NCI-H510A treated with DMSO at 0.1 percent for 48 hours (cell line): Measurements from ENCODE around the gene DRD2.

Experiments
- DNase-seq: peaks from one replicate; lab custom pipeline; 2025; lab: John Stamatoyannopoulos, UW

Gene DRD2

GRCh38 chr11:113398669-113399430 lies 76.3 kb downstream of the DRD2 start:
- DNase-seq, result no peak

- DNase-seq, result no peak
Measured at GRCh38 chr11:113397821-113398220, 77.4 kb downstream of the DRD2 start.

- no peak for DNase-seq
Measured at GRCh38 chr11:113397212-113397611, 78.0 kb downstream of the DRD2 start.

- DNase-seq, result no peak
Measured at GRCh38 chr11:113396690-113397089, 78.5 kb downstream of the DRD2 start.

- no peak for DNase-seq
Measured at GRCh38 chr11:113395782-113396336, 79.3 kb downstream of the DRD2 start.

GRCh38 chr11:113394919-113395318 lies 80.3 kb downstream of the DRD2 start:
- DNase-seq, result no peak

- no peak for DNase-seq
Measured at GRCh38 chr11:113393501-113393985, 81.7 kb downstream of the DRD2 start.

- DNase-seq, result no peak
Measured at GRCh38 chr11:113392236-113392921, 82.8 kb downstream of the DRD2 start.

- no peak for DNase-seq
Measured at GRCh38 chr11:113389272-113389671, 85.9 kb downstream of the DRD2 start.

- no peak for DNase-seq
Measured at GRCh38 chr11:113387605-113388211, 87.5 kb downstream of the DRD2 start, which contains the start of gene ANKK1. ANKK1 (plus strand) TSS chr11:113387779; CDS start chr11:113387885, 106 bp downstream.

- no peak for DNase-seq
Measured at GRCh38 chr11:113386866-113387265, 88.3 kb downstream of the DRD2 start.

GRCh38 chr11:113385749-113386148 lies 89.4 kb downstream of the DRD2 start:
- no peak for DNase-seq

- DNase-seq, result peak; percentile 61
Measured at GRCh38 chr11:113384551-113384950, 90.6 kb downstream of the DRD2 start.

- no peak for DNase-seq
Measured at GRCh38 chr11:113382121-113382520, 93.1 kb downstream of the DRD2 start.

- DNase-seq, result no peak
Measured at GRCh38 chr11:113378692-113379091, 96.5 kb downstream of the DRD2 start.

DNA sequence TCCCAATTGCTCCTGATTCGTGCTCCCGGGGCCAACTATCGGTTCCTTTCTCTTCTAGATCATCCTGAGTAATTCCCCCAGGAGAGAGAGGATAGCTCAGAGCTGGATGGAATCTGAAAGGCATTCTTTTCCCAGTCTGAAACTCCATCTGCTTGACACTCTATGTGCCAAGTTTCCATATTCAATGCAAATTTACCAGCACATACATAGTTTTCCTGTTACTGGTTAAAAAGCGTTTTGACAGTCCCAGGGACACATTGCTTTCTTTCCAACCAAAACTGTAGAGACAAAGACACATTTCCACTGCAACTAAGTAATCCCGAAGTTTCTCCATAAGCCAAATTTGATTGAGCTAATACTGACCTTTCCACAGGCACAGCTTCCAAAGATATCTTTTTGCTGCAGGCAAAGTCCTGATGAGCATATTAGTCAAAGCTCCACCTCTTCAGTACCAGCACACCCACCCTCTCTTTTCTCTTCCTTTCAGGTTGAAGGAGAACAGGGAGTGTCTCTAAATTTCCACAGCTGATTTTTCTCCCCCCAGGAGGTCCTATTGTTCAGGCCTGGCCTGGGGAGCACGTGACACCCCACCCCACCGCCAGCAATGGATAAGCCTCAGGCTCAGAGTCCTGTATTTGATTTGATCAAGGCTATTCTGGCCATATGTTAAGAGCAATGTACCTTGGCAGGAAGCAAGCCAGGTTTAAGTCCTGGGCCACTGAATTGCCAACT lies 97.4 kb downstream of the DRD2 start:
- no peak for DNase-seq

DNA sequence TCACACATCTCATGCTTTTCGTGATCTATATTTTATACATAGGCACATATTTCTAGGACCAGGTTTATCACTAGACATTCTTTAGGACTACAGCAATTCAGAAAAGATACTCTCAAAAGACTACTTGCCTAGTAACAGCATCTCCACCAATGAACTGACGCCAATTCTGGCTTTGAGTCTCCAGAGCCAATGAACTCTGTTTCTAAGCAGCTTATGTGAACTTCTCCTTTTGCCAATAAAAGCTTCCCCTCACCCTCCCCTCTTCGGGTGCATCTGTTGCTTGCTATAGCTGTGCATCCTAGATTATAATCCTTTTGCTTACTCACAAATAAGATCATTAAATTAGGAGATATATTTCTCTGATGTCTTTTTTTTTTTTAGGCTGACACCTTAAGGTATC lies 99.0 kb downstream of the DRD2 start:
- no peak for DNase-seq

GRCh38 chr11:113375402-113375801 lies 99.8 kb downstream of the DRD2 start:
- no peak for DNase-seq

- no peak for DNase-seq
Measured at GRCh38 chr11:113373981-113374560, 101.1 kb downstream of the DRD2 start.

DNA sequence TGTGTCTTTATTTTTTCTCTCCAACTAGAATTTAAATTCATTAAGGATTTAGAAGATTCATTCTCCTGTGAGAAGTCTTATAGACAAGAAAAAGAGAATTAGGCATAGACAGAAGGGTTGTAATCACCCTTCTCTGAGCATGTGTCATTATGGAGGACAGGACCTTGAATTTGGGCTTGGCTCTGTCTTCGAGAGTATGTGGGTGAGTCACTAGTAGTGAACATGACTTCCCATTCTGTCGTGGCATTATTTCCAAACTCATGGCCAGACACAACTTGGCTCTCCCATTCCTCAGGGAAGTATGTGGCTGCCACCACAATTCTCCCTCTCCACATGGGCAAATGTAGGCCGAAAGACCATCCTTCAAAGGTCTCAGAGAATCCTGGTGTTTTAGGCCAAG lies 101.9 kb downstream of the DRD2 start:
- no peak for DNase-seq

DNA sequence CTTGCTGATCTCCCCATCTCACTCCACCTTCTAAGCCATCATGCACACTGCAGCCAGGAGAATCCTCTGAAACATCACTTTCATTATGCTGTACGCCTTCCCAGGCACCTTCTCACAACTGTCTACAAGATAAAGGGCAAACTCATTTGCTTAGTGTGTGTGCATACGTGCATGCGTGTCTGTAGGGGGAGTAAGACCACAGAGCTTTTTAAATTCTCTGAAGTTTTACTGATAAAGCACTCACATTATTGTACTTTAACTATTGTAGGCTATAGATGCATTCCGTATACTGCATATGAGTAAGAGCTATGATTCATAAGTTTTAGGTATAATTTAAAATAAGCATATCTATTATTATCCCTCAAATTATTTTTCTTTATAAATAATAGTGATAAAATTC lies 102.9 kb downstream of the DRD2 start:
- no peak for DNase-seq

- no peak for DNase-seq
Measured at GRCh38 chr11:113370634-113371033, 104.6 kb downstream of the DRD2 start.
